Uterus (tissue), 2 donors: ENCODE measurements around the gene PHPT1.
"Not testable (repeated sequence)": the region's sequence is repeated elsewhere in the genome, so short reads cannot be mapped to it uniquely, and the experiment has no call there.

ENCODE experiments used
- CTCF ChIP-seq, 4 experiments: fragments of 200-600 bp in 2 of 4; fragments of 450-650 bp in 2 of 4; sonication (generic) in 2 of 4; IDR thresholded peaks; one replicate each; pipeline ENCODE4 v1.5.1; 2016 to 2019; ENCODE audit warnings: antibody characterized with exemption in 4 of 4, mild to moderate bottlenecking in 2 of 4, moderate library complexity in 1 of 4
- POLR2A ChIP-seq, 2 donors: fragments of 450-650 bp; IDR thresholded peaks; one replicate each; pipeline ENCODE4 v1.6.1; 2016; ENCODE audit warnings: antibody characterized with exemption in 2 of 2, mild to moderate bottlenecking in 1 of 2, moderate library complexity in 1 of 2

DNA sequence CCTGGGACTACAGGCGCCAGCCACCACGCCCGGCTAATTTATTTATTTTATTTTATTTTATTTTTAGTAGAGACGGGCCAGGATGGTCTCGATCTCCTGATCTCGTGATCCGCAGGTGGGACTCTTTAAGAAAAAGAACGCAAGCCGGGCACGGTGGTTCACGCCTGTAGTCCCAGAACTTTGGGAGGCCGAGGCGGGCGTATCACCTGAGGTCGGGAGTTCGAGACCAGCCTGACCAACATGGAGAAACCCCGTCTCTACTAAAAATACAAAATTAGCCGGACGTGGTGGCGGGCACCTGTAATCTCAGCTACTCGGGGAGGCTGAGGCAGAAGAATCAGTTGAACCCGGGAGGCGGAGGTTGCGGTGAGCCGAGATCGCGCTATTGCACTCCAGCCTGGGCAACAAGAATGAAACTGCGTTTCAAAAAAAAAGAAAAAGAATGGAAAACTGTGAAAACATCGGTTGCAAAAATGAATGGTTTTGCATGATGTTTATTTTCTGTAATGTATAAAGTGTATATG lies 17.8 kb downstream of the PHPT1 start:
- not testable (repeated sequence) for TF ChIP-seq CTCF, POLR2A (IDR thresholded peaks at IDR 0.05)
